ENCODE results near the gene TRPM2. TPM values are rescaled to one million over a fixed set of nuclear protein-coding genes. Genes with fewer than 3 reads are reported as not detected.
A peak's percentile ranks its signal among the peaks of the same experiment; 100 is the strongest.

The TRPM2 gene
- total RNA-seq, 1 donor from 2014 or later: 0.07 TPM

GRCh38 chr21:44489962-44490361 is 136.5 kb downstream of the TRPM2 start:
- TF ChIP-seq CTCF (conservative IDR thresholded peaks at IDR 0.05): peak; percentile 55
- Mint-ChIP-seq H3K27me3 (peaks cover 3% of the 10 kb centered on the region), H3K4me3 (no peak overlapping the region), H3K4me1 (ENCODE audit: unreplicated experiment) (peaks cover 3% of the 10 kb centered on the region), H3K27ac (no peak overlapping the region), H3K36me3 (peaks cover 19% of the 10 kb centered on the region), H3K9me3 (peaks cover 14% of the 10 kb centered on the region)
- no peak for DNase-seq (ENCODE audit: extremely low spot score, unreplicated experiment)

- Mint-ChIP-seq H3K9me3 (peaks cover 14% of the 10 kb centered on the region), H3K27ac (no peak overlapping the region), H3K27me3 (no peaks in the 10 kb centered on the region), H3K36me3 (peaks cover 20% of the 10 kb centered on the region), H3K4me3 (no peak overlapping the region), H3K4me1 (ENCODE audit: unreplicated experiment) (no peaks in the 10 kb centered on the region)
- no peak for DNase-seq (ENCODE audit: extremely low spot score, unreplicated experiment)
- no peak for TF ChIP-seq CTCF (conservative IDR thresholded peaks at IDR 0.05)
These were observed 137.0 kb downstream of the TRPM2 start for GRCh38 chr21:44490405-44490804.

GRCh38 chr21:44490816-44491215 is 137.4 kb downstream of the TRPM2 start:
- Mint-ChIP-seq H3K4me3 (no peak overlapping the region), H3K9me3 (peaks cover 14% of the 10 kb centered on the region), H3K4me1 (ENCODE audit: unreplicated experiment) (no peaks in the 10 kb centered on the region), H3K27ac (no peak overlapping the region), H3K27me3 (no peaks in the 10 kb centered on the region), H3K36me3 (peaks cover 23% of the 10 kb centered on the region)
- TF ChIP-seq CTCF (conservative IDR thresholded peaks at IDR 0.05): no peak
- no peak for DNase-seq (ENCODE audit: extremely low spot score, unreplicated experiment)

Other genes with a start within 250 kb of the TRPM2 start
- 5.1 and 5.8 TPM in 2 replicates for gene PWP2, start 246.2 kb upstream of the TRPM2 start, total RNA-seq (ENCODE audit: low replicate concordance)
- 6.9 and 13.4 TPM in 2 replicates for gene GATD3, start 219.9 kb upstream of the TRPM2 start, total RNA-seq (ENCODE audit: low replicate concordance)
- gene ICOSLG, start 112.7 kb upstream of the TRPM2 start, total RNA-seq (ENCODE audit: low replicate concordance): 5.4 and 13.8 TPM in 2 replicates
- 0.81 TPM in 1 of 2 replicates, not detected in the other for gene DNMT3L, start 91.7 kb upstream of the TRPM2 start, total RNA-seq (ENCODE audit: low replicate concordance)
- 0.12 TPM in 1 of 2 replicates, not detected in the other for gene AIRE, start 67.7 kb upstream of the TRPM2 start, total RNA-seq (ENCODE audit: low replicate concordance)
- gene PFKL, start 53.6 kb upstream of the TRPM2 start, total RNA-seq (ENCODE audit: low replicate concordance): 135 and 178 TPM in 2 replicates
- gene CFAP410, start 14.2 kb upstream of the TRPM2 start, total RNA-seq (ENCODE audit: low replicate concordance): 15.1 and 23.1 TPM in 2 replicates
- 6.4 and 8.7 TPM in 2 replicates for gene LRRC3, start 101.9 kb downstream of the TRPM2 start, total RNA-seq (ENCODE audit: low replicate concordance)
- not detected in 2 replicates for gene KRTAP10-1, start 186.6 kb downstream of the TRPM2 start, total RNA-seq (ENCODE audit: low replicate concordance)
- not detected in 2 replicates for gene KRTAP10-2, start 197.9 kb downstream of the TRPM2 start, total RNA-seq (ENCODE audit: low replicate concordance)
- not detected in 2 replicates for gene KRTAP10-3, start 205.2 kb downstream of the TRPM2 start, total RNA-seq (ENCODE audit: low replicate concordance)
- gene KRTAP10-4, start 220.1 kb downstream of the TRPM2 start, total RNA-seq (ENCODE audit: low replicate concordance): not detected in 2 replicates
- gene KRTAP10-5, start 227.0 kb downstream of the TRPM2 start, total RNA-seq (ENCODE audit: low replicate concordance): not detected in 2 replicates
- gene KRTAP10-6, start 238.9 kb downstream of the TRPM2 start, total RNA-seq (ENCODE audit: low replicate concordance): not detected in 2 replicates
- not detected in 2 replicates for gene KRTAP10-7, start 247.0 kb downstream of the TRPM2 start, total RNA-seq (ENCODE audit: low replicate concordance)